NCI-H1417 (cell line): ENCODE measurements around the gene PLPP1.
"Not testable (repeated sequence)": the region's sequence is repeated elsewhere in the genome, so short reads cannot be mapped to it uniquely, and the experiment has no call there.

Experiments used
- DNase-seq, 3 experiments: peaks; one replicate each; lab custom pipeline; 2025; lab: John Stamatoyannopoulos, UW

The PLPP1 gene

GRCh38 chr5:55546947-55547346 lies 12.2 kb upstream of the PLPP1 start:
- DNase-seq, result peak in 1 of 3 experiments; percentile 4

- DNase-seq, result no peak
These were observed 9.6 kb upstream of the PLPP1 start for GRCh38 chr5:55544341-55544740.

GRCh38 chr5:55541056-55541635 lies 6.4 kb upstream of the PLPP1 start:
- no peak for DNase-seq

- DNase-seq, result no peak
These were observed 5.8 kb upstream of the PLPP1 start for GRCh38 chr5:55540525-55540924.

GRCh38 chr5:55540024-55540423 lies 5.3 kb upstream of the PLPP1 start:
- no peak for DNase-seq

GRCh38 chr5:55538661-55539060 lies 3.9 kb upstream of the PLPP1 start:
- no peak for DNase-seq

GRCh38 chr5:55537315-55537714 lies 2.6 kb upstream of the PLPP1 start:
- DNase-seq, result not testable (repeated sequence)

- DNase-seq, result peak in 1 of 3 experiments; percentile 78
These were observed 588 bp upstream of the PLPP1 start for GRCh38 chr5:55535199-55535905.

- DNase-seq, result peak; percentile 66 to 77 (median 73)
These were observed 986 bp downstream of the PLPP1 start for GRCh38 chr5:55533521-55534435.

GRCh38 chr5:55530669-55531068 lies 4.1 kb downstream of the PLPP1 start:
- DNase-seq, result no peak

- DNase-seq, result no peak
These were observed 9.9 kb downstream of the PLPP1 start for GRCh38 chr5:55524816-55525215.

GRCh38 chr5:55523293-55523692 lies 11.5 kb downstream of the PLPP1 start:
- no peak for DNase-seq

GRCh38 chr5:55521881-55522280 lies 12.9 kb downstream of the PLPP1 start:
- no peak for DNase-seq

GRCh38 chr5:55520117-55520839 lies 14.5 kb downstream of the PLPP1 start:
- DNase-seq, result no peak

GRCh38 chr5:55518831-55519390 lies 15.9 kb downstream of the PLPP1 start:
- no peak for DNase-seq

GRCh38 chr5:55517804-55518203 lies 17.0 kb downstream of the PLPP1 start:
- no peak for DNase-seq

- DNase-seq, result no peak
These were observed 23.8 kb downstream of the PLPP1 start for GRCh38 chr5:55511010-55511409.

GRCh38 chr5:55510523-55510880 lies 24.3 kb downstream of the PLPP1 start:
- DNase-seq, result no peak

- no peak for DNase-seq
These were observed 24.8 kb downstream of the PLPP1 start for GRCh38 chr5:55509796-55510522.

- no peak for DNase-seq
These were observed 25.7 kb downstream of the PLPP1 start for GRCh38 chr5:55509097-55509496.

GRCh38 chr5:55507574-55507973 lies 27.2 kb downstream of the PLPP1 start:
- DNase-seq, result no peak
